ENCODE data around the gene GATM.

- no peak for TF ChIP-seq CTCF (conservative IDR thresholded peaks at IDR 0.05; ENCODE audit: low read length)
- TF ChIP-seq EZH2phosphoT487 (IDR thresholded peaks at IDR 0.05; ENCODE audit: borderline replicate concordance) = no peak
Observed at GRCh38 chr15:45372041-45372995, 6.0 kb downstream of the GATM start.

Data from Loucy (cell line).